ENCODE results near the gene FREM1. TPM values are rescaled to one million over a fixed set of nuclear protein-coding genes. Genes with fewer than 3 reads are reported as not detected.
"Not testable (repeated sequence)": the region's sequence is repeated elsewhere in the genome, so short reads cannot be mapped to it uniquely, and the experiment has no call there.

The FREM1 gene
- total RNA-seq, 2 experiments from 2014 or later, result not detected

GRCh38 chr9:14924230-14925219, 14.3 kb upstream of the FREM1 start:
- Histone ChIP-seq H3K27ac (ENCODE audit: low read depth, low read length, poor library complexity, severe bottlenecking) (no peak overlapping the region), H4K20me1 (ENCODE audit: insufficient read depth, low read length) (no peaks in the 10 kb centered on the region), H2AFZ (ENCODE audit: low read length) (no peak overlapping the region), H3K79me2 (ENCODE audit: insufficient read depth, low read depth, low read length) (no peaks in the 10 kb centered on the region), H3K9me2 (ENCODE audit: insufficient read depth, low read length) (no peaks in the 10 kb centered on the region), H3K4me3 (ENCODE audit: low read depth, low read length, poor library complexity, severe bottlenecking) (no peak overlapping the region), H3K4me2 (ENCODE audit: low read length) (no peak overlapping the region), H3K4me1 (ENCODE audit: insufficient read depth, low read length, poor library complexity, severe bottlenecking) (no peaks in the 10 kb centered on the region), H3K9me3 (ENCODE audit: low read length) (no peaks in the 10 kb centered on the region), H3K36me3 (ENCODE audit: insufficient read depth, low read length) (no peaks in the 10 kb centered on the region)
- no peak for TF ChIP-seq EZH2phosphoT487 (IDR thresholded peaks at IDR 0.05; ENCODE audit: borderline replicate concordance, low read depth, low read length)
- no peak for TF ChIP-seq CTCF (conservative IDR thresholded peaks at IDR 0.05; ENCODE audit: low read length)
- ChIA-PET POLR2A (no interaction called here), CTCF (ENCODE audit: unreplicated experiment) (no interaction called here)
- no TSS peak for BruUV-seq (replicated peaks)
- intact Hi-C loops (cut with micrococcal nuclease; ENCODE audit: unreplicated experiment), result no loop called here
- DNase-seq (ENCODE audit: low spot score), result no peak

GRCh38 chr9:14923701-14924100, 13.5 kb upstream of the FREM1 start:
- intact Hi-C loops (cut with micrococcal nuclease; ENCODE audit: unreplicated experiment), result no loop called here
- Histone ChIP-seq H3K4me2 (ENCODE audit: low read length) (no peak overlapping the region), H3K27ac (ENCODE audit: low read depth, low read length, poor library complexity, severe bottlenecking) (no peak overlapping the region), H3K9me3 (ENCODE audit: low read length) (no peaks in the 10 kb centered on the region), H3K4me3 (ENCODE audit: low read depth, low read length, poor library complexity, severe bottlenecking) (no peak overlapping the region), H2AFZ (ENCODE audit: low read length) (no peak overlapping the region), H4K20me1 (ENCODE audit: insufficient read depth, low read length) (no peaks in the 10 kb centered on the region), H3K4me1 (ENCODE audit: insufficient read depth, low read length, poor library complexity, severe bottlenecking) (no peaks in the 10 kb centered on the region), H3K79me2 (ENCODE audit: insufficient read depth, low read depth, low read length) (no peaks in the 10 kb centered on the region), H3K36me3 (ENCODE audit: insufficient read depth, low read length) (no peaks in the 10 kb centered on the region), H3K9me2 (ENCODE audit: insufficient read depth, low read length) (no peaks in the 10 kb centered on the region)
- TF ChIP-seq CTCF (conservative IDR thresholded peaks at IDR 0.05; ENCODE audit: low read length) (no peak), EZH2phosphoT487 (IDR thresholded peaks at IDR 0.05; ENCODE audit: borderline replicate concordance, low read depth, low read length) (no peak)
- ChIA-PET CTCF (ENCODE audit: unreplicated experiment) (no interaction called here), POLR2A (no interaction called here)
- no peak for DNase-seq (ENCODE audit: low spot score)
- BruUV-seq (replicated peaks), result no TSS peak

- DNase-seq (ENCODE audit: low spot score); CTCF ChIA-PET (ENCODE audit: unreplicated experiment); H3K9me3 ChIP-seq (ENCODE audit: low read length); intact Hi-C loops (cut with micrococcal nuclease; ENCODE audit: unreplicated experiment); BruUV-seq (replicated peaks); H3K4me3 ChIP-seq (ENCODE audit: low read depth, low read length, poor library complexity, severe bottlenecking); H3K79me2 ChIP-seq (ENCODE audit: insufficient read depth, low read depth, low read length); H3K4me1 ChIP-seq (ENCODE audit: insufficient read depth, low read length, poor library complexity, severe bottlenecking); H3K9me2 ChIP-seq (ENCODE audit: insufficient read depth, low read length); H3K27ac ChIP-seq (ENCODE audit: low read depth, low read length, poor library complexity, severe bottlenecking); H3K36me3 ChIP-seq (ENCODE audit: insufficient read depth, low read length); H4K20me1 ChIP-seq (ENCODE audit: insufficient read depth, low read length); H3K4me2 ChIP-seq (ENCODE audit: low read length); H2AFZ ChIP-seq (ENCODE audit: low read length): not testable (repeated sequence)
- POLR2A ChIA-PET, result interaction anchor here (1.3 kb wide), 1 partner anchor 14 kb away, joined by 6 read pairs; no protein-coding TSS in a partner anchor
Measured at GRCh38 chr9:14920805-14921204, 10.6 kb upstream of the FREM1 start.

All from OCI-LY7 (cell line).